CD4-positive, alpha-beta T cell treated with Interleukin-15 for 4 hours (primary cell): ENCODE measurements around the gene ESYT1.
A peak's percentile ranks its signal among the peaks of the same experiment; 100 is the strongest.

Experiments used
- DNase-seq: peaks from one replicate; pipeline ENCODE4 v3.0.0-alpha.2; 2020; ENCODE audit warnings: low spot score

Gene ESYT1

DNA sequence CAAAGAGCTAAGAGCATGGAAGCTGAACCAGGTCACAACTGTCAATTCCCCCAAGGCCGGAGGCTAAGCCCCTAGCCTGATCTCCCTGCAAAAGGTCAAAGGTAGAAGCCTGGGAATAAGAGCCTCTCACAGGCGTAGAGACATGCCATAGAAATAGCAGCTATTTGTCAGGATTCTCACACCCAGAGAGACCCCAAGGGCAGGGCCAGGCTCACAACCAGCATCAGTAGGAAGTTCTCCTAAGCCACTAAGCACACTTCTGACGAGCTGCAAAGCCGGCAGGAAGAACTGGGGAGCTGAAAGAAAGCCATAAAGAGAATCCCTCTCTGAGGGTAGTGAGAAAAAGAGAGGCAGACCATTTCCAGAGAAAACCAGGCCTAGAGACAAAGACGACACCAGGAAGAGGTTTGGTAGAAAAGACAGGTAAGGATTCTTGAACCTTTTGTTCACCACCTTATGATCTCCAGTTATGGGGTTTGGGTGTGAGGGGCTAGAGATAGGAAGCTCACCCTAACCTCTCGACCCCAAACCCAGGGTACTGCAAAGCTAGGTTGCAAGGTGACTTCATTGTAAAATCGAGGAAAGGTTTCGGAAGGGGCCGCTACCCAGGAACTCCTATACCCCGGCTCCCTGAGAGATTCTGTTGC lies 60.2 kb downstream of the ESYT1 start:
- no peak for DNase-seq

DNA sequence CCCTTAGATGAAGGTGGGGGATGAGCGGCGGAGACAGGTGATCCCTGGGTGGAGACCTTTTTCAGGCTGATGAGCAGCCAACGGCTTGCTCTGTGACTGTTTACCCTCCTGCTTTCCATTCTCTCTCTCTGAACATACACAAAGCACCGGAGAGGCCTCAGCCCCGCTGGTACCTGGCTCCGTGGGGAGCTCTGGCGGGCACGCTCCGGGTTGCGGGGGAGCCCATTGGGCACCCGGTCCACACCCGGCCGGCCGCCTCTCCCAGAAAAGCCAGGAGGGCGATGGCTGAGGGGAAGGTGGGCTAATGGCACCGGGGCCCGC lies 60.7 kb downstream of the ESYT1 start:
- DNase-seq: no peak

DNA sequence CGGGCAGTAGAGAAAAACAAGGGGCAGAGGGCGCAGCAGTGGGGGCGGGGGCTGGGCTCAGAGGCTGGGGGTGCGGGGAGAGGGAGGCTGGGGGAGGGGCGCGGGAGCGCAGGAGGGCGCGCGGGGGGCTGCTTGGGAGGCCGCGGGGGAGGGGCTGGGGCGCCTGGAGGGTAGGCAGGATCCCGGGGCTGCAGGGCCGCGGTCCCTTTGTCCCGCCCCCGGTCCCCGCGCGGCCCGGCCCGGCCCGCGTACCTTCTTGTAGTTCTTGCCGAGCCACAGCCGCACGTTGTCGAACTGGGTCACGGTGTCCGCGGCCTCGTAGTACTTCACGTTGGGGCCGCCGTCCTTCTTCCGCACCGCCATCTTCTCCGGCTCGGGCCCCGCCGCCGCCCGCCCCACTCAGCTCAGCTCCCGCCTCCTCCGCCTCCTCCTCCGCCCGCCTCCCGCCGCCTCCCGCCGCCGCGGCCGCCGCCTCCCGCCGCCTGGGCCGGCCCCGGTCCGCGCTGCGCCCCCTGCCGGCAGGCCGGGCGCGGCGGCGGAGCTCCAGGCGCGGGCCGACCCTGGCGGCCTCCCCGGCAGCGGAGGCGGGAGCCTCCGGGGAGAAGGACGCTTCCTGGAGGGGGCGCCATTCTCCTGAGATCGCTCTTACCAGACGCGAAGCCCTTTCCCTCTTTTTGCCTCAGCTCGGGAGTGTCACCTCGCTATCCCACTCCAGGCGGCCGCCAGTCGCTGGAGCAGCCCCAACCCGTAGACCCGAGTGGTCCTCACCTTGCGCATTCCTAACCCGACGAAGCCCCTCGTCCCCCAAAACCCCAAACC lies 61.2 kb downstream of the ESYT1 start, which contains the start of gene SMARCC2:
SMARCC2 (minus strand) TSS at position 385 of the 819 bp plus-strand sequence; CDS start at position 363, 22 bp downstream.
- DNase-seq: peak; percentile 83

DNA sequence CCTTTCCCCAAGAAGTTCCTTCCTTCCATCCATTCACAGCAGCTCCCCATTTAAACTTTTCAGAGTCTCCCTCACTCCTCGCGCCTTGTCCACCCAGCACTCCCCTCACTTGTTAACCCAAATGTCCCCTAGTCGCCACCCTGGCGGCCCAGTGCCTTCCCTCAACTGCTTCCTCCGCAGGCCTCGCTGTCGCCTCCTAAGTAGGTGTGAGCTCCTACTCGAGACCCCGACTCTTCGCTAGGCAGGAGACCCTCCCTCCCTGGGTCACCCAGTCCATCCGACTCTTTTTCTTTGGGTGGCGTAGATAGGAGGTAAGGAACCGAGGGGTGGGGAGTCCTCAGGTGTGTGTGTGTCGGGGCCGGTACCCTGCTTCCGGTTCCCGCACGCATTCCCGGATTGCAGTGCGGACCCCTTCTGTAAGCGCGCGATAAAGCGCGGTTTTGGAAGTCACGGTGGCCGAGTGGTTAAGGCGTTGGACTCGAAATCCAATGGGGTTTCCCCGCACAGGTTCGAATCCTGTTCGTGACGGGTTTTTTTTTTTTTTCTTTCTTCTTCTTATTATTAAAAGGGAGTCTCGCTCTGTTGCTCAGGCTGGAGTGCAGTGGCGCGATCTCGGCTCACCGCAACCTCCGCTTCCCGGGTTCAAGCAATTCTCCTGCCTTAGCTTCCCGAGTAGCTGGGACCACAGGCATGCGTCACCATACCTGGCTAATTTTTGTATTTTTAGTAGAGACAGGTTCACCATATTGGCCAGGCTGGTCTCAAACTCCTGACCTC lies 62.0 kb downstream of the ESYT1 start:
- peak; percentile 77 for DNase-seq

DNA sequence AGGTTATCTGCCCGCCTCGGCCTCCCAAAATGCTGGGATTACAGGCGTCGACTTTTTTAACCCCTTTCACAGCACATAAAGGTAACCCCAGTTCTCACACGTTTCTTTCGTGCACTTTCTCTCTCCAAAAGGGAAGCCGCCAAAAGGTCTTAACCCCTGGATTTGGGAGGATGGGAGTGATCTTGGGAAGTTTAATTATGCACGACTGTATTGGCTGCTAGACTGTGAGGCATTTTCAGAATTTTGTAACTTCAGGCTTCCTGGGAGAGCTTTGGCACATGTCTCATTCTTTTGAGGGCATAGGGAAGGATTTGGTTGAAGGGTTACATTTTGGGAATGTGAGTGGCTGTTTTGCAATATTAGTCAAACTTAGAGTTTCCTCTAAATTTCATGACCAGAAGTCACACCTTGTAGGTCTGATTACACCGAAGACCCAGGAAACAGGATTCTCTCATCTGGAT lies 62.7 kb downstream of the ESYT1 start:
- no peak for DNase-seq

DNA sequence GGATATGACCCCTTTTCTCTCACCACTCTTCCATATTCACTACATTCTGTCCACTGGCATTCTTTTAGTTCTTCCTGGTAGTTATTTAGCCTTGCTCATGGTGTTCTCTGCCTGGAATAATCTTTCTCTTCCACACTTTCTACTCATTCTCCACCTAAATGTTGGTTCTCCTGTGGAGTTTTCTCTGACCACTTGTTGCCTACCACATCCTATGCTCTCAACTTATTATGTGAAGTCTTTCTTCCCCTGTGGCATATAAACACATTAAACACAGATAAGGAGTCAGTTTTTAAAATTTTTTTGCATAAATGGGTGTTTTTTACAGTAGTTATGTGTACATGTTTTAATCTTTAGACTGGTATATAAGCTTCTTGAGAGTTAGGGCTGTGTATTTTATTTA lies 64.5 kb downstream of the ESYT1 start:
- no peak for DNase-seq

- DNase-seq: peak; percentile 84
Observed at GRCh38 chr12:56193025-56193578, 65.0 kb downstream of the ESYT1 start.
